ENCODE data around the gene POGZ. TPM values are rescaled to one million over a fixed set of nuclear protein-coding genes. Genes with fewer than 3 reads are reported as not detected.

POGZ gene
- total RNA-seq, 4 donors from 2014 or later = 44.1 to 90.9 (median 72.7) TPM

- 63 to 77% methylated on average over 3 of the region's 3 CpGs for WGBS, 2 donors (ENCODE audit: low coverage in 1 of 2)
- DNase-seq = no peak
- no peak for TF ChIP-seq POLR2A (IDR thresholded peaks at IDR 0.05)
- TF ChIP-seq POLR2AphosphoS5 (IDR thresholded peaks at IDR 0.05) = no peak
- no peak for TF ChIP-seq EP300 (IDR thresholded peaks at IDR 0.05; ENCODE audit: low read depth)
- Histone ChIP-seq H3K27me3 (no peaks in the 10 kb centered on the region), H3K4me3 (no peak overlapping the region), H3K4me1 (peaks cover 0 to 6% (median 0%) of the 10 kb centered on the region in 4 donors), H3K27ac (no peak overlapping the region), H3K36me3 (no peaks in the 10 kb centered on the region), H3K9me3 (no peaks in the 10 kb centered on the region)
- in situ Hi-C loops (cut with MboI; ENCODE audit: low pct_ligation_motif_present in 1 of 4, low pct_unique_long_range_greater_than_20kb in 1 of 4, low sequenced_read_pairs in 3 of 4) = no loop called here
- intact Hi-C loops (cut with DNase I; ENCODE audit: low total_unique reads) = no loop called here
Measured at GRCh38 chr1:151384584-151384983, 74.7 kb downstream of the POGZ start.

GRCh38 chr1:151377150-151377884 is 82.0 kb downstream of the POGZ start:
- in situ Hi-C loops (cut with MboI; ENCODE audit: low pct_ligation_motif_present in 1 of 4, low pct_unique_long_range_greater_than_20kb in 1 of 4, low sequenced_read_pairs in 3 of 4) (no loop called here), intact Hi-C loops (cut with DNase I; ENCODE audit: low total_unique reads) (no loop called here)
- Histone ChIP-seq H3K27ac (peak overlapping the region; percentile 59 to 71 (median 65)), H3K9me3 (no peaks in the 10 kb centered on the region), H3K4me1 (peaks cover 5 to 45% (median 23%) of the 10 kb centered on the region in 4 donors), H3K27me3 (no peaks in the 10 kb centered on the region), H3K4me3 (no peak overlapping the region), H3K36me3 (no peaks in the 10 kb centered on the region)
- peak; percentile 68 for DNase-seq
- TF ChIP-seq EP300 (IDR thresholded peaks at IDR 0.05; ENCODE audit: low read depth) = no peak
- peak in 1 of 3 donors; percentile 16 for TF ChIP-seq POLR2AphosphoS5 (IDR thresholded peaks at IDR 0.05)
- 34 to 44% methylated on average over 3 of the region's 3 CpGs for WGBS, 2 donors (ENCODE audit: low coverage in 1 of 2)

GRCh38 chr1:151373196-151373595 is 86.1 kb downstream of the POGZ start:
- intact Hi-C loops (cut with DNase I; ENCODE audit: low total_unique reads) = loop anchor here (2.0 kb wide), 1 partner anchor 26 kb away; the partner anchor contains the start of gene PSMB4

GRCh38 chr1:151372058-151372934 is 87.0 kb downstream of the POGZ start, which contains the start of gene SELENBP1:
Gene SELENBP1, minus strand, starts transcription at chr1:151372705. Its CDS starts 64 bp downstream, at chr1:151372641.
- TF ChIP-seq POLR2A (IDR thresholded peaks at IDR 0.05) (peak; percentile 98), CTCF (IDR thresholded peaks at IDR 0.05) (no peak), POLR2AphosphoS5 (IDR thresholded peaks at IDR 0.05) (peak; percentile 93 to 99 (median 98))
- H3K36me3 ChIP-seq = peaks cover 0 to 11% (median 4%) of the 10 kb centered on the region in 4 donors
- DNase-seq = peak; percentile 94
- H3K9me3 ChIP-seq = no peaks in the 10 kb centered on the region
- no peaks in the 10 kb centered on the region for H3K27me3 ChIP-seq
- H3K4me1 ChIP-seq = peaks cover 13 to 81% (median 49%) of the 10 kb centered on the region in 4 donors
- in situ Hi-C loops (cut with MboI; ENCODE audit: low pct_ligation_motif_present in 1 of 4, low pct_unique_long_range_greater_than_20kb in 1 of 4, low sequenced_read_pairs in 3 of 4) = no loop called here
- 18 to 80% methylated on average over 1 to 11 of the region's 11 CpGs for WGBS, 2 donors (ENCODE audit: low coverage in 1 of 2)
- peak within 1 kb of the TSS; percentile 84 to 92 (median 87) for H3K27ac ChIP-seq
- H3K4me3 ChIP-seq = peak within 1 kb of the TSS; percentile 36 to 63 (median 45)
- intact Hi-C loops (cut with DNase I; ENCODE audit: low total_unique reads) = loop anchor here (2.0 kb wide), 1 partner anchor 27 kb away; the partner anchor contains the start of gene PSMB4

More at GRCh38 chr1:151373196-151373595, 86.1 kb downstream of the POGZ start:
- Histone ChIP-seq H3K4me1 (peaks cover 13 to 80% (median 55%) of the 10 kb centered on the region in 4 donors), H3K9me3 (no peaks in the 10 kb centered on the region), H3K4me3 (peak overlapping the region in 1 of 4 donors; percentile 63), H3K36me3 (peaks cover 0 to 2% (median 0%) of the 10 kb centered on the region in 4 donors), H3K27ac (peak overlapping the region; percentile 84 to 92 (median 87)), H3K27me3 (no peaks in the 10 kb centered on the region)
- 57% methylated on average over 14 of the region's 14 CpGs; no CpG with 5 or more reads in 1 of the 2 donors for WGBS, 2 donors (ENCODE audit: low coverage in 1 of 2)
- in situ Hi-C loops (cut with MboI; ENCODE audit: low pct_ligation_motif_present in 1 of 4, low pct_unique_long_range_greater_than_20kb in 1 of 4, low sequenced_read_pairs in 3 of 4) = no loop called here
- TF ChIP-seq POLR2AphosphoS5 (IDR thresholded peaks at IDR 0.05) (no peak), CTCF (IDR thresholded peaks at IDR 0.05) (no peak), EP300 (IDR thresholded peaks at IDR 0.05; ENCODE audit: low read depth) (no peak), POLR2A (IDR thresholded peaks at IDR 0.05) (no peak)
- no peak for DNase-seq
